GM12891 (cell line): ENCODE data around the gene EYA4.

Experiments
- POLR2A ChIP-seq: IDR thresholded peaks from 2 replicates; pipeline ENCODE4 v1.6.1; 2011; ENCODE audit warnings: low read depth, low read length, control low read depth
- POLR2AphosphoS5 ChIP-seq: IDR thresholded peaks from 2 replicates; pipeline ENCODE4 v1.6.1; 2011; ENCODE audit warnings: low read depth, low read length, control low read depth

DNA sequence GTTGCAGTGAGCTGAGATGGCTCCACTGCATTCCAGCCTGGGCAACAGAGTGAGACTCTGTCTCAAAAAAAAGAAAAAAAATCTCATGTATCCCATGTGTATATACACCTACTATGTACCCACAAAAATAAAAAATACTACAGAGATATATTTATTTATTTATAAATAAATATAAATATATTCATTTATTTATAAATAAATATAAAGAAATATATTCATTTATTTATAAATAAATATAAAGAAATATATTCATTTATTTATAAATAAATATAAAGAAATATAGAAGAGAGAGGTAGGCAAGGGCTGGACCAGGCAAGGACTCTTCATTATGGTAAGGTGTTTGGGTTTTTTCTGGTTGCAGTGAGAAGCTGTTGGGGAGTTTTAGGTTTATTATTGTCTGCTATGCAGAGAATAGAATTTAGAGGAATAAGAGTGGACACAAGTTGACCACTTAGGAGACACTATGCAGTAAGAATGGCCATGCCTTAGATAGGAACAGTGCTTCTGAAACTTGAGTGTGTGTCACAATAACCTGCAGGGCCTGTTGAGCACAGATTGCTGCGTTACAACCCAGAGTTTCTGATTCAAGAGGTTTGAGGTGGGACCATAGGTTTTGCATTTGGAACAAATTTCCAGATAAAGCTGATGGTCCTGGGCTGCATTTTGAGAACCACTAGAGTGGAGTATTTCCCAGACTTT, 254.2 kb downstream of the EYA4 start:
- no peak for TF ChIP-seq POLR2A
- no peak for TF ChIP-seq POLR2AphosphoS5
